GM23338 (cell line): Measurements from ENCODE around the gene PAGR1. TPM values are rescaled to one million over a fixed set of nuclear protein-coding genes. Genes with fewer than 3 reads are reported as not detected.
A peak's percentile ranks its signal among the peaks of the same experiment; 100 is the strongest.

Experiments
- ATAC-seq: fragments of 200-7000 bp; cut with Tn5 transposase; 3 replicates; pipeline ENCODE4 v1.9.1; 2020
- DNase-seq: peaks from one replicate; pipeline ENCODE4 v3.0.0-alpha.2; 2015; ENCODE audit warnings: low spot score
- H2AFZ ChIP-seq: fragments of 200-600 bp; sonication (generic); 2 replicates; pipeline ENCODE4 v1.8.0; 2016; ENCODE audit warnings: antibody characterized with exemption, mild to moderate bottlenecking, moderate library complexity
- H3F3A ChIP-seq: fragments of 200-600 bp; sonication (generic); replicated peaks from 2 replicates; pipeline ENCODE4 v1.8.0; 2017; ENCODE audit warnings: antibody characterized with exemption, mixed run types, low read depth
- H3K27ac ChIP-seq: fragments of 200-600 bp; sonication (generic); 2 replicates; pipeline ENCODE4 v1.6.1; 2016; ENCODE audit warnings: low read depth
- H3K27me3 ChIP-seq: fragments of 200-600 bp; sonication (generic); 2 replicates; pipeline ENCODE4 v1.8.0; 2016; ENCODE audit warnings: mild to moderate bottlenecking, mixed run types, moderate library complexity; ENCODE audit not compliant: insufficient read depth
- H3K36me3 ChIP-seq: fragments of 200-600 bp; sonication (generic); 2 replicates; pipeline ENCODE4 v1.8.0; 2016; ENCODE audit warnings: mild to moderate bottlenecking; ENCODE audit not compliant: insufficient read depth
- H3K4me1 ChIP-seq: fragments of 200-600 bp; sonication (generic); 2 replicates; pipeline ENCODE4 v1.8.0; 2016; ENCODE audit warnings: mild to moderate bottlenecking, moderate library complexity; ENCODE audit not compliant: insufficient read depth
- H3K4me2 ChIP-seq: fragments of 200-600 bp; sonication (generic); 2 replicates; pipeline ENCODE4 v1.7.1; 2017; ENCODE audit warnings: mixed run types
- H3K4me3 ChIP-seq: fragments of 200-600 bp; sonication (generic); 2 replicates; pipeline ENCODE4 v1.6.1; 2016; ENCODE audit warnings: mixed run types
- H3K79me2 ChIP-seq: fragments of 200-600 bp; sonication (generic); replicated peaks from 2 replicates; pipeline ENCODE4 v1.8.0; 2017; ENCODE audit warnings: mild to moderate bottlenecking; ENCODE audit not compliant: insufficient read depth
- H3K9me2 ChIP-seq: fragments of 200-600 bp; sonication (generic); 2 replicates; pipeline ENCODE4 v1.8.0; 2017; ENCODE audit not compliant: insufficient read depth
- H4K20me1 ChIP-seq: fragments of 200-600 bp; sonication (generic); replicated peaks from 2 replicates; pipeline ENCODE4 v1.8.0; 2017; ENCODE audit warnings: mild to moderate bottlenecking; ENCODE audit not compliant: insufficient read depth
- H3K27ac Mint-ChIP-seq: 2 replicates; pipeline ENCODE4 v1.8.0; 2020; ENCODE audit warnings: inconsistent platforms, mild to moderate bottlenecking, moderate library complexity, mixed read lengths
- H3K27me3 Mint-ChIP-seq: 3 replicates; pipeline ENCODE4 v1.8.0; 2022; ENCODE audit warnings: low read depth, mild to moderate bottlenecking, moderate library complexity, mixed read lengths, inconsistent platforms; ENCODE audit not compliant: insufficient read depth, poor library complexity
- H3K36me3 Mint-ChIP-seq: 3 replicates; pipeline ENCODE4 v1.8.0; 2021; ENCODE audit warnings: low read depth, mild to moderate bottlenecking, inconsistent platforms, moderate library complexity, mixed read lengths
- H3K4me1 Mint-ChIP-seq: 3 replicates; pipeline ENCODE4 v1.8.0; 2020; ENCODE audit warnings: mild to moderate bottlenecking, inconsistent platforms, mixed read lengths
- H3K4me3 Mint-ChIP-seq: 3 replicates; pipeline ENCODE4 v1.8.0; 2021; ENCODE audit warnings: moderate library complexity, mild to moderate bottlenecking, inconsistent platforms, mixed read lengths
- H3K9me3 Mint-ChIP-seq: 3 replicates; pipeline ENCODE4 v1.8.0; 2020; ENCODE audit warnings: moderate library complexity, mild to moderate bottlenecking, inconsistent platforms, mixed read lengths
- CREB1 ChIP-seq: fragments of 250-450 bp; sonication (Bioruptor Pico); IDR thresholded peaks from 2 replicates; pipeline ENCODE4 v1.5.0; 2020; ENCODE audit warnings: low read depth, mild to moderate bottlenecking, moderate library complexity
- EZH2 ChIP-seq: fragments of 200-600 bp; sonication (generic); IDR thresholded peaks from one replicate; pipeline ENCODE4 v1.8.0; 2017; ENCODE audit warnings: antibody characterized with exemption, mild to moderate bottlenecking, low read depth; ENCODE audit not compliant: unreplicated experiment
- EZH2phosphoT487 ChIP-seq: fragments of 200-600 bp; sonication (generic); IDR thresholded peaks from one replicate; pipeline ENCODE4 v1.8.1; 2018; ENCODE audit warnings: antibody characterized with exemption; ENCODE audit not compliant: unreplicated experiment
- NANOG ChIP-seq: IDR thresholded peaks from 2 replicates; pipeline ENCODE4 v1.6.1; 2016; ENCODE audit warnings: antibody characterized with exemption, borderline replicate concordance
- POLR2AphosphoS5 ChIP-seq: IDR thresholded peaks from 2 replicates; pipeline ENCODE4 v1.6.1; 2016; ENCODE audit warnings: antibody characterized with exemption, low read depth
- STAT1 ChIP-seq: IDR thresholded peaks from one replicate; pipeline ENCODE4 v1.6.1; 2016; ENCODE audit warnings: antibody characterized with exemption; ENCODE audit not compliant: unreplicated experiment
- ZNF114 ChIP-seq: fragments of 250-450 bp; sonication (Bioruptor Pico); IDR thresholded peaks from 2 replicates; pipeline ENCODE4 v1.5.0; 2020; ENCODE audit warnings: mild to moderate bottlenecking, moderate library complexity
- ZNF331 ChIP-seq: fragments of 250-450 bp; sonication (Bioruptor Pico); IDR thresholded peaks from 2 replicates; pipeline ENCODE4 v1.5.0; 2020; ENCODE audit warnings: low read depth, mild to moderate bottlenecking, moderate library complexity
- polyA plus RNA-seq: library from polyadenylated mRNA; unstranded; fragments of >200 nt; fragmentation: Nextera tagmentation; extraction: Ambion mirVana; gene quantifications from 2 replicates; pipeline ENCODE4 v1.2.1, GENCODE V29; 2016
- total RNA-seq: library from RNA; depleted of rRNA; stranded (reverse); fragments of >200 nt; shearing (Covaris generic); gene quantifications from 2 replicates; pipeline ENCODE4 v1.2.3, GENCODE V29; 2014
- TF ChIP-seq, protein P1 (sequence below), 2 experiments: fragments of 200-600 bp in 1 of 2; sonication (generic) in 1 of 2; conservative IDR thresholded peaks; 2 replicates each; pipeline versions ENCODE4 v1.5.1 to v1.6.1; 2016 to 2017; ENCODE audit warnings: antibody characterized with exemption in 2 of 2, low read depth in 2 of 2, mild to moderate bottlenecking in 2 of 2, moderate library complexity in 1 of 2
- TF ChIP-seq, protein P2 (sequence below): IDR thresholded peaks from 2 replicates; pipeline ENCODE4 v1.6.1; 2016; ENCODE audit warnings: antibody characterized with exemption
- TF ChIP-seq, protein P3 (sequence below): IDR thresholded peaks from one replicate; pipeline ENCODE4 v1.6.1; 2018; ENCODE audit warnings: antibody characterized with exemption; ENCODE audit not compliant: unreplicated experiment
- TF ChIP-seq, protein P4 (sequence below): fragments of 250-450 bp; sonication (Bioruptor Pico); IDR thresholded peaks from 2 replicates; pipeline ENCODE4 v1.5.0; 2020; ENCODE audit warnings: mild to moderate bottlenecking, moderate library complexity

Gene PAGR1
- total and polyA plus RNA-seq, 2 experiments from 2014 or later, result 67.6 to 78.7 TPM

DNA sequence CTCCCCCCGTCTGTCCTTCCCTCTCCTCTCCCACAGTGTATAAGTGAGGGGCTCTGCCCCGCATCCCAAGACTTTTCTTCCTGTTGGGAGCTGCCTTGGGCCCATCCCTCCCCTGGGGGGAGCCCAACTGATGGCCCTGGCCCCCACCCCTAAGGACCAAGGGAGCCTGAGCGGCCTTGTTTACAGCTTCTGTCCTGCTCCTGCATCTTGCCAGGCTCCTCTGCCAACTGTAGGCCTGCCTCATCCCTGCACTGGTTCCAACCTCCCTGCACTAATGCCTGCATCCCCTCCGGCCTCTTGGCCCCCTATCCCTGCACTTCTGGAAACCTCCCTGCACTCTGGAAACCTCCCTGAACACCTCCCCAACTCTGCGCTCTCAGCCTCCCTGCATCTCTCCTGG lies 1.4 kb upstream of the PAGR1 start:
- H3K4me2 ChIP-seq, result peak overlapping the region; percentile 98
- peaks cover 23% of the 10 kb centered on the region for H3K79me2 ChIP-seq
- peaks cover 4% of the 10 kb centered on the region; the same call in 1 of the 3 replicates for H3K9me3 Mint-ChIP-seq
- peaks cover 59% of the 10 kb centered on the region for H3K4me1 Mint-ChIP-seq
- H3F3A ChIP-seq, result peaks cover 40% of the 10 kb centered on the region
- DNase-seq (peak; percentile 36), ATAC-seq (no peak)
- H3K36me3 Mint-ChIP-seq, result peaks cover 36% of the 10 kb centered on the region
- H3K9me2 ChIP-seq, result no peaks in the 10 kb centered on the region
- 0 out of 2 replicates have a peak overlapping the region, but pooled peaks have one; percentile 69 for H2AFZ ChIP-seq
- peak overlapping the region; percentile 100 for H3K4me3 ChIP-seq
- peaks cover 10% of the 10 kb centered on the region for H3K36me3 ChIP-seq
- TF ChIP-seq ZNF331 (CRISPR knock-in tag) (no peak), EZH2phosphoT487 (no peak), NANOG (no peak), EZH2 (no peak), POLR2AphosphoS5 (no peak), CREB1 (CRISPR knock-in tag) (no peak), ZNF114 (no peak), STAT1 (no peak)
- TF ChIP-seq, protein P1, sequence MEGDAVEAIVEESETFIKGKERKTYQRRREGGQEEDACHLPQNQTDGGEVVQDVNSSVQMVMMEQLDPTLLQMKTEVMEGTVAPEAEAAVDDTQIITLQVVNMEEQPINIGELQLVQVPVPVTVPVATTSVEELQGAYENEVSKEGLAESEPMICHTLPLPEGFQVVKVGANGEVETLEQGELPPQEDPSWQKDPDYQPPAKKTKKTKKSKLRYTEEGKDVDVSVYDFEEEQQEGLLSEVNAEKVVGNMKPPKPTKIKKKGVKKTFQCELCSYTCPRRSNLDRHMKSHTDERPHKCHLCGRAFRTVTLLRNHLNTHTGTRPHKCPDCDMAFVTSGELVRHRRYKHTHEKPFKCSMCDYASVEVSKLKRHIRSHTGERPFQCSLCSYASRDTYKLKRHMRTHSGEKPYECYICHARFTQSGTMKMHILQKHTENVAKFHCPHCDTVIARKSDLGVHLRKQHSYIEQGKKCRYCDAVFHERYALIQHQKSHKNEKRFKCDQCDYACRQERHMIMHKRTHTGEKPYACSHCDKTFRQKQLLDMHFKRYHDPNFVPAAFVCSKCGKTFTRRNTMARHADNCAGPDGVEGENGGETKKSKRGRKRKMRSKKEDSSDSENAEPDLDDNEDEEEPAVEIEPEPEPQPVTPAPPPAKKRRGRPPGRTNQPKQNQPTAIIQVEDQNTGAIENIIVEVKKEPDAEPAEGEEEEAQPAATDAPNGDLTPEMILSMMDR (conservative IDR thresholded peaks at IDR 0.05; ENCODE audit: low read depth in 2 of 2), result no peak
- TF ChIP-seq, protein P2, sequence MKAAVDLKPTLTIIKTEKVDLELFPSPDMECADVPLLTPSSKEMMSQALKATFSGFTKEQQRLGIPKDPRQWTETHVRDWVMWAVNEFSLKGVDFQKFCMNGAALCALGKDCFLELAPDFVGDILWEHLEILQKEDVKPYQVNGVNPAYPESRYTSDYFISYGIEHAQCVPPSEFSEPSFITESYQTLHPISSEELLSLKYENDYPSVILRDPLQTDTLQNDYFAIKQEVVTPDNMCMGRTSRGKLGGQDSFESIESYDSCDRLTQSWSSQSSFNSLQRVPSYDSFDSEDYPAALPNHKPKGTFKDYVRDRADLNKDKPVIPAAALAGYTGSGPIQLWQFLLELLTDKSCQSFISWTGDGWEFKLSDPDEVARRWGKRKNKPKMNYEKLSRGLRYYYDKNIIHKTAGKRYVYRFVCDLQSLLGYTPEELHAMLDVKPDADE, result no peak
- TF ChIP-seq, protein P3, sequence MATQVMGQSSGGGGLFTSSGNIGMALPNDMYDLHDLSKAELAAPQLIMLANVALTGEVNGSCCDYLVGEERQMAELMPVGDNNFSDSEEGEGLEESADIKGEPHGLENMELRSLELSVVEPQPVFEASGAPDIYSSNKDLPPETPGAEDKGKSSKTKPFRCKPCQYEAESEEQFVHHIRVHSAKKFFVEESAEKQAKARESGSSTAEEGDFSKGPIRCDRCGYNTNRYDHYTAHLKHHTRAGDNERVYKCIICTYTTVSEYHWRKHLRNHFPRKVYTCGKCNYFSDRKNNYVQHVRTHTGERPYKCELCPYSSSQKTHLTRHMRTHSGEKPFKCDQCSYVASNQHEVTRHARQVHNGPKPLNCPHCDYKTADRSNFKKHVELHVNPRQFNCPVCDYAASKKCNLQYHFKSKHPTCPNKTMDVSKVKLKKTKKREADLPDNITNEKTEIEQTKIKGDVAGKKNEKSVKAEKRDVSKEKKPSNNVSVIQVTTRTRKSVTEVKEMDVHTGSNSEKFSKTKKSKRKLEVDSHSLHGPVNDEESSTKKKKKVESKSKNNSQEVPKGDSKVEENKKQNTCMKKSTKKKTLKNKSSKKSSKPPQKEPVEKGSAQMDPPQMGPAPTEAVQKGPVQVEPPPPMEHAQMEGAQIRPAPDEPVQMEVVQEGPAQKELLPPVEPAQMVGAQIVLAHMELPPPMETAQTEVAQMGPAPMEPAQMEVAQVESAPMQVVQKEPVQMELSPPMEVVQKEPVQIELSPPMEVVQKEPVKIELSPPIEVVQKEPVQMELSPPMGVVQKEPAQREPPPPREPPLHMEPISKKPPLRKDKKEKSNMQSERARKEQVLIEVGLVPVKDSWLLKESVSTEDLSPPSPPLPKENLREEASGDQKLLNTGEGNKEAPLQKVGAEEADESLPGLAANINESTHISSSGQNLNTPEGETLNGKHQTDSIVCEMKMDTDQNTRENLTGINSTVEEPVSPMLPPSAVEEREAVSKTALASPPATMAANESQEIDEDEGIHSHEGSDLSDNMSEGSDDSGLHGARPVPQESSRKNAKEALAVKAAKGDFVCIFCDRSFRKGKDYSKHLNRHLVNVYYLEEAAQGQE, result no peak
- TF ChIP-seq, protein P4, sequence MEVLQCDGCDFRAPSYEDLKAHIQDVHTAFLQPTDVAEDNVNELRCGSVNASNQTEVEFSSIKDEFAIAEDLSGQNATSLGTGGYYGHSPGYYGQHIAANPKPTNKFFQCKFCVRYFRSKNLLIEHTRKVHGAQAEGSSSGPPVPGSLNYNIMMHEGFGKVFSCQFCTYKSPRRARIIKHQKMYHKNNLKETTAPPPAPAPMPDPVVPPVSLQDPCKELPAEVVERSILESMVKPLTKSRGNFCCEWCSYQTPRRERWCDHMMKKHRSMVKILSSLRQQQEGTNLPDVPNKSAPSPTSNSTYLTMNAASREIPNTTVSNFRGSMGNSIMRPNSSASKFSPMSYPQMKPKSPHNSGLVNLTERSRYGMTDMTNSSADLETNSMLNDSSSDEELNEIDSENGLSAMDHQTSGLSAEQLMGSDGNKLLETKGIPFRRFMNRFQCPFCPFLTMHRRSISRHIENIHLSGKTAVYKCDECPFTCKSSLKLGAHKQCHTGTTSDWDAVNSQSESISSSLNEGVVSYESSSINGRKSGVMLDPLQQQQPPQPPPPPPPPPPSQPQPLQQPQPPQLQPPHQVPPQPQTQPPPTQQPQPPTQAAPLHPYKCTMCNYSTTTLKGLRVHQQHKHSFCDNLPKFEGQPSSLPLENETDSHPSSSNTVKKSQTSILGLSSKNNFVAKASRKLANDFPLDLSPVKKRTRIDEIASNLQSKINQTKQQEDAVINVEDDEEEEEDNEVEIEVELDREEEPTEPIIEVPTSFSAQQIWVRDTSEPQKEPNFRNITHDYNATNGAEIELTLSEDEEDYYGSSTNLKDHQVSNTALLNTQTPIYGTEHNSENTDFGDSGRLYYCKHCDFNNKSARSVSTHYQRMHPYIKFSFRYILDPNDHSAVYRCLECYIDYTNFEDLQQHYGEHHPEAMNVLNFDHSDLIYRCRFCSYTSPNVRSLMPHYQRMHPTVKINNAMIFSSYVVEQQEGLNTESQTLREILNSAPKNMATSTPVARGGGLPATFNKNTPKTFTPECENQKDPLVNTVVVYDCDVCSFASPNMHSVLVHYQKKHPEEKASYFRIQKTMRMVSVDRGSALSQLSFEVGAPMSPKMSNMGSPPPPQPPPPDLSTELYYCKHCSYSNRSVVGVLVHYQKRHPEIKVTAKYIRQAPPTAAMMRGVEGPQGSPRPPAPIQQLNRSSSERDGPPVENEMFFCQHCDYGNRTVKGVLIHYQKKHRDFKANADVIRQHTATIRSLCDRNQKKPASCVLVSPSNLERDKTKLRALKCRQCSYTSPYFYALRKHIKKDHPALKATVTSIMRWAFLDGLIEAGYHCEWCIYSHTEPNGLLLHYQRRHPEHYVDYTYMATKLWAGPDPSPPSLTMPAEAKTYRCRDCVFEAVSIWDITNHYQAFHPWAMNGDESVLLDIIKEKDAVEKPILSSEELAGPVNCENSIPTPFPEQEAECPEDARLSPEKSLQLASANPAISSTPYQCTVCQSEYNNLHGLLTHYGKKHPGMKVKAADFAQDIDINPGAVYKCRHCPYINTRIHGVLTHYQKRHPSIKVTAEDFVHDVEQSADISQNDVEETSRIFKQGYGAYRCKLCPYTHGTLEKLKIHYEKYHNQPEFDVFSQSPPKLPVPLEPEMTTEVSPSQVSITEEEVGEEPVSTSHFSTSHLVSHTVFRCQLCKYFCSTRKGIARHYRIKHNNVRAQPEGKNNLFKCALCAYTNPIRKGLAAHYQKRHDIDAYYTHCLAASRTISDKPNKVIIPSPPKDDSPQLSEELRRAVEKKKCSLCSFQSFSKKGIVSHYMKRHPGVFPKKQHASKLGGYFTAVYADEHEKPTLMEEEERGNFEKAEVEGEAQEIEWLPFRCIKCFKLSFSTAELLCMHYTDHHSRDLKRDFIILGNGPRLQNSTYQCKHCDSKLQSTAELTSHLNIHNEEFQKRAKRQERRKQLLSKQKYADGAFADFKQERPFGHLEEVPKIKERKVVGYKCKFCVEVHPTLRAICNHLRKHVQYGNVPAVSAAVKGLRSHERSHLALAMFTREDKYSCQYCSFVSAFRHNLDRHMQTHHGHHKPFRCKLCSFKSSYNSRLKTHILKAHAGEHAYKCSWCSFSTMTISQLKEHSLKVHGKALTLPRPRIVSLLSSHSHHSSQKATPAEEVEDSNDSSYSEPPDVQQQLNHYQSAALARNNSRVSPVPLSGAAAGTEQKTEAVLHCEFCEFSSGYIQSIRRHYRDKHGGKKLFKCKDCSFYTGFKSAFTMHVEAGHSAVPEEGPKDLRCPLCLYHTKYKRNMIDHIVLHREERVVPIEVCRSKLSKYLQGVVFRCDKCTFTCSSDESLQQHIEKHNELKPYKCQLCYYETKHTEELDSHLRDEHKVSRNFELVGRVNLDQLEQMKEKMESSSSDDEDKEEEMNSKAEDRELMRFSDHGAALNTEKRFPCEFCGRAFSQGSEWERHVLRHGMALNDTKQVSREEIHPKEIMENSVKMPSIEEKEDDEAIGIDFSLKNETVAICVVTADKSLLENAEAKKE, result no peak
- 0 out of 2 replicates have a peak, but pooled peaks cover 2% of the 10 kb centered on the region for H4K20me1 ChIP-seq
- H3K27ac ChIP-seq, result peak overlapping the region; percentile 78; the same call in 1 of the 2 replicates
- H3K4me3 Mint-ChIP-seq, result peak overlapping the region; percentile 96
- no peaks in the 10 kb centered on the region for H3K27me3 ChIP-seq
- H3K27me3 Mint-ChIP-seq, result peaks cover 35% of the 10 kb centered on the region
- peak overlapping the region; percentile 63; the same call in 1 of the 2 replicates for H3K27ac Mint-ChIP-seq
- H3K4me1 ChIP-seq, result peaks cover 59% of the 10 kb centered on the region
